ENCODE measurements around the gene PNPO.

GRCh38 chr17:47927821-47928400 lies 13.5 kb upstream of the PNPO start:
- TF ChIP-seq CTCF (IDR thresholded peaks at IDR 0.05) (no peak), POLR2A (IDR thresholded peaks at IDR 0.05) (no peak), POLR2AphosphoS5 (IDR thresholded peaks at IDR 0.05) (no peak)

All from sigmoid colon (tissue), 4 donors.